HG03025 (cell line): ENCODE measurements around the gene SESN2.

Experiments used
- ATAC-seq: cut with Tn5 transposase; IDR thresholded peaks from one replicate; pipeline ENCODE4 v1.9.1; 2021; ENCODE audit warnings: mild to moderate bottlenecking, moderate library complexity; ENCODE audit not compliant: unreplicated experiment, low FRiP score

Gene SESN2

GRCh38 chr1:28249013-28249865 is 10.1 kb upstream of the SESN2 start:
- no peak for ATAC-seq

- ATAC-seq = no peak
Measured at GRCh38 chr1:28249866-28250295, 9.4 kb upstream of the SESN2 start.

- ATAC-seq = no peak
Measured at GRCh38 chr1:28256197-28256827, 3.0 kb upstream of the SESN2 start.

GRCh38 chr1:28257736-28258135 is 1.6 kb upstream of the SESN2 start:
- no peak for ATAC-seq

- peak; percentile 5 for ATAC-seq
Measured at GRCh38 chr1:28258628-28259251, 578 bp upstream of the SESN2 start.

GRCh38 chr1:28259934-28260802 is 850 bp downstream of the SESN2 start:
- peak; percentile 5 for ATAC-seq

GRCh38 chr1:28260803-28261174 is 1.5 kb downstream of the SESN2 start:
- no peak for ATAC-seq

GRCh38 chr1:28264897-28265296 is 5.6 kb downstream of the SESN2 start:
- no peak for ATAC-seq

GRCh38 chr1:28265577-28265976 is 6.3 kb downstream of the SESN2 start:
- no peak for ATAC-seq

GRCh38 chr1:28266920-28267322 is 7.6 kb downstream of the SESN2 start:
- ATAC-seq = no peak

GRCh38 chr1:28267633-28268032 is 8.3 kb downstream of the SESN2 start:
- no peak for ATAC-seq

GRCh38 chr1:28269529-28269928 is 10.2 kb downstream of the SESN2 start:
- no peak for ATAC-seq

- ATAC-seq = no peak
Measured at GRCh38 chr1:28272215-28272852, 13.0 kb downstream of the SESN2 start.

- ATAC-seq = no peak
Measured at GRCh38 chr1:28273216-28273860, 14.0 kb downstream of the SESN2 start.

- ATAC-seq = no peak
Measured at GRCh38 chr1:28278763-28279162, 19.4 kb downstream of the SESN2 start.

GRCh38 chr1:28279721-28280120 is 20.4 kb downstream of the SESN2 start:
- ATAC-seq = no peak

- ATAC-seq = no peak
Measured at GRCh38 chr1:28280501-28280900, 21.2 kb downstream of the SESN2 start.

- no peak for ATAC-seq
Measured at GRCh38 chr1:28280977-28281381, 21.7 kb downstream of the SESN2 start.

- no peak for ATAC-seq
Measured at GRCh38 chr1:28281608-28282425, 22.5 kb downstream of the SESN2 start.
